Astrocyte of the hippocampus (primary cell): Measurements from ENCODE around the gene INSC.

Source experiments
- DNase-seq: peaks from one replicate; pipeline ENCODE4 v3.0.0; 2011; ENCODE audit warnings: low read depth, low spot score

Gene INSC

GRCh38 chr11:15185021-15185420, 70.3 kb downstream of the INSC start:
- DNase-seq, result no peak

- DNase-seq, result no peak
Measured at GRCh38 chr11:15186146-15186545, 71.4 kb downstream of the INSC start.

GRCh38 chr11:15189189-15189588, 74.5 kb downstream of the INSC start:
- no peak for DNase-seq

GRCh38 chr11:15189641-15190365, 75.1 kb downstream of the INSC start:
- DNase-seq, result no peak

GRCh38 chr11:15190611-15191010, 75.9 kb downstream of the INSC start:
- DNase-seq, result no peak

- DNase-seq, result no peak
Measured at GRCh38 chr11:15192005-15192556, 77.4 kb downstream of the INSC start.

- no peak for DNase-seq
Measured at GRCh38 chr11:15194671-15195415, 80.1 kb downstream of the INSC start.

- DNase-seq, result no peak
Measured at GRCh38 chr11:15195454-15196200, 80.9 kb downstream of the INSC start.

GRCh38 chr11:15196704-15197103, 82.0 kb downstream of the INSC start:
- DNase-seq, result no peak

- no peak for DNase-seq
Measured at GRCh38 chr11:15197696-15198095, 83.0 kb downstream of the INSC start.

- no peak for DNase-seq
Measured at GRCh38 chr11:15198284-15198683, 83.6 kb downstream of the INSC start.

- peak; percentile 63 for DNase-seq
Measured at GRCh38 chr11:15199693-15200092, 85.0 kb downstream of the INSC start.

GRCh38 chr11:15200696-15201095, 86.0 kb downstream of the INSC start:
- no peak for DNase-seq

GRCh38 chr11:15201586-15201985, 86.9 kb downstream of the INSC start:
- no peak for DNase-seq

- no peak for DNase-seq
Measured at GRCh38 chr11:15202626-15203025, 87.9 kb downstream of the INSC start.

- peak; percentile 46 for DNase-seq
Measured at GRCh38 chr11:15204711-15205110, 90.0 kb downstream of the INSC start.

GRCh38 chr11:15206791-15207190, 92.1 kb downstream of the INSC start:
- DNase-seq, result no peak

- DNase-seq, result peak; percentile 86
Measured at GRCh38 chr11:15208378-15209222, 93.9 kb downstream of the INSC start.

- no peak for DNase-seq
Measured at GRCh38 chr11:15212876-15213275, 98.2 kb downstream of the INSC start.

GRCh38 chr11:15213471-15214231, 98.9 kb downstream of the INSC start:
- DNase-seq, result no peak
